ENCODE data around the gene FSHR.

GRCh38 chr2:49194701-49195100 lies 40.4 kb upstream of the FSHR start:
- TF ChIP-seq, protein P1, sequence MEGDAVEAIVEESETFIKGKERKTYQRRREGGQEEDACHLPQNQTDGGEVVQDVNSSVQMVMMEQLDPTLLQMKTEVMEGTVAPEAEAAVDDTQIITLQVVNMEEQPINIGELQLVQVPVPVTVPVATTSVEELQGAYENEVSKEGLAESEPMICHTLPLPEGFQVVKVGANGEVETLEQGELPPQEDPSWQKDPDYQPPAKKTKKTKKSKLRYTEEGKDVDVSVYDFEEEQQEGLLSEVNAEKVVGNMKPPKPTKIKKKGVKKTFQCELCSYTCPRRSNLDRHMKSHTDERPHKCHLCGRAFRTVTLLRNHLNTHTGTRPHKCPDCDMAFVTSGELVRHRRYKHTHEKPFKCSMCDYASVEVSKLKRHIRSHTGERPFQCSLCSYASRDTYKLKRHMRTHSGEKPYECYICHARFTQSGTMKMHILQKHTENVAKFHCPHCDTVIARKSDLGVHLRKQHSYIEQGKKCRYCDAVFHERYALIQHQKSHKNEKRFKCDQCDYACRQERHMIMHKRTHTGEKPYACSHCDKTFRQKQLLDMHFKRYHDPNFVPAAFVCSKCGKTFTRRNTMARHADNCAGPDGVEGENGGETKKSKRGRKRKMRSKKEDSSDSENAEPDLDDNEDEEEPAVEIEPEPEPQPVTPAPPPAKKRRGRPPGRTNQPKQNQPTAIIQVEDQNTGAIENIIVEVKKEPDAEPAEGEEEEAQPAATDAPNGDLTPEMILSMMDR (conservative IDR thresholded peaks at IDR 0.05) = no peak
- TF ChIP-seq EZH2 (IDR thresholded peaks at IDR 0.05; ENCODE audit: low read depth) = no peak

Data from PC-9 (cell line).